B cell (primary cell): ENCODE data around the gene C6orf47. TPM values are rescaled to one million over a fixed set of nuclear protein-coding genes. Genes with fewer than 3 reads are reported as not detected.

Source experiments
- ATAC-seq: fragments of 200-7000 bp; cut with Tn5 transposase; one replicate; pipeline ENCODE4 v1.10.0; 2021; ENCODE audit warnings: low read depth, mild to moderate bottlenecking, moderate number of reproducible peaks, moderate library complexity
- CTCF ChIA-PET: fragments of 350-600 bp; sonication (Branson Sonifier 250); formaldehyde crosslinking; loops from one replicate; lab custom pipeline; 2021; ENCODE audit warnings: antibody characterized with exemption, inconsistent platforms; lab: Charles Lee
- POLR2A ChIA-PET: fragments of 350-600 bp; sonication (Branson Sonifier 250); formaldehyde crosslinking; loops from one replicate; lab custom pipeline; 2021; ENCODE audit warnings: antibody characterized with exemption; lab: Charles Lee
- DNase-seq: peaks from one replicate; pipeline ENCODE4 v3.0.0; 2013
- H2AFZ ChIP-seq: 2 replicates; pipeline ENCODE4 v1.6.1; 2012; ENCODE audit warnings: mild to moderate bottlenecking, low read depth, low read length; ENCODE audit not compliant: insufficient read depth, poor library complexity, severe bottlenecking
- H3K27ac ChIP-seq, 2 donors: 1 replicate in 1 of 2; 2 replicates in 1 of 2; pipeline ENCODE4 v1.5.1; 2012 to 2013; ENCODE audit warnings: low read length in 2 of 2, mild to moderate bottlenecking in 2 of 2, moderate library complexity in 1 of 2
- H3K27me3 ChIP-seq, 4 experiments: fragments of 200-600 bp in 1 of 4; sonication (generic) in 1 of 4; replicated peaks in 1 of 4; 1 replicate in 2 of 4; 2 replicates in 2 of 4; pipeline versions ENCODE4 v1.6.1 to v1.7.0; 2013 to 2016; ENCODE audit warnings: low read length in 3 of 4, mild to moderate bottlenecking in 2 of 4, mixed read lengths in 1 of 4, moderate library complexity in 1 of 4; ENCODE audit not compliant: insufficient read depth in 4 of 4, control insufficient read depth in 3 of 4; ENCODE audit errors: control extremely low read depth in 1 of 4
- H3K36me3 ChIP-seq, 2 experiments: replicated peaks in 1 of 2; 1 replicate in 1 of 2; 2 replicates in 1 of 2; pipeline versions ENCODE4 v1.6.1 to v1.7.1; 2013; ENCODE audit warnings: low read length in 1 of 2; ENCODE audit not compliant: insufficient read depth in 2 of 2, control insufficient read depth in 1 of 2; ENCODE audit errors: control extremely low read depth in 1 of 2, extremely low read depth in 1 of 2
- H3K4me1 ChIP-seq, 2 donors: fragments of 200-600 bp in 1 of 2; sonication (generic) in 1 of 2; 1 replicate in 1 of 2; 2 replicates in 1 of 2; pipeline versions ENCODE4 v1.5.1 to v1.6.1; 2013 to 2017; ENCODE audit warnings: low read length in 2 of 2; ENCODE audit not compliant: control insufficient read depth in 2 of 2, insufficient read depth in 2 of 2
- H3K4me2 ChIP-seq: replicated peaks from 2 replicates; pipeline ENCODE3; 2012; ENCODE audit warnings: mild to moderate bottlenecking, low read depth, low read length; ENCODE audit not compliant: poor library complexity, severe bottlenecking
- H3K4me3 ChIP-seq, 5 experiments: fragments of 200-600 bp in 1 of 5; sonication (generic) in 1 of 5; 1 replicate in 3 of 5; 2 replicates in 2 of 5; pipeline versions ENCODE4 v1.5.1 to v1.7.0; 2011 to 2016; ENCODE audit warnings: low read length in 4 of 5, mild to moderate bottlenecking in 4 of 5, low read depth in 2 of 5, control low read depth in 1 of 5, moderate library complexity in 1 of 5; ENCODE audit not compliant: insufficient read depth in 1 of 5; ENCODE audit errors: control extremely low read depth in 1 of 5, extremely low read depth in 1 of 5
- H3K79me2 ChIP-seq: fragments of 200-600 bp; sonication (generic); one replicate; pipeline ENCODE4 v1.6.0; 2016; ENCODE audit warnings: low read length; ENCODE audit not compliant: control insufficient read depth, insufficient read depth
- H3K9ac ChIP-seq: fragments of 200-600 bp; sonication (generic); 2 replicates; pipeline ENCODE4 v1.6.1; 2017; ENCODE audit warnings: mild to moderate bottlenecking, low read length, moderate library complexity
- H3K9me3 ChIP-seq, 3 donors: one replicate each; pipeline versions ENCODE4 v1.6.1 to v1.7.1; 2013; ENCODE audit warnings: low read length in 2 of 3; ENCODE audit not compliant: control insufficient read depth in 2 of 3, insufficient read depth in 1 of 3; ENCODE audit errors: control extremely low read depth in 1 of 3
- H4K20me1 ChIP-seq: 2 replicates; pipeline ENCODE4 v1.6.0; 2012; ENCODE audit warnings: mild to moderate bottlenecking, low read length; ENCODE audit not compliant: insufficient read depth, control insufficient read depth, poor library complexity, severe bottlenecking
- H3K27ac Mint-ChIP-seq: one replicate; pipeline ENCODE4 v1.8.0; 2021; ENCODE audit warnings: mixed read lengths
- H3K27me3 Mint-ChIP-seq: one replicate; pipeline ENCODE4 v1.8.0; 2021; ENCODE audit warnings: mixed read lengths
- H3K4me1 Mint-ChIP-seq: one replicate; pipeline ENCODE4 v1.8.0; 2021; ENCODE audit warnings: mixed read lengths
- H3K4me3 Mint-ChIP-seq: one replicate; pipeline ENCODE4 v1.8.0; 2021; ENCODE audit warnings: mixed read lengths
- H3K9me3 Mint-ChIP-seq: one replicate; pipeline ENCODE4 v1.8.0; 2022; ENCODE audit warnings: mixed read lengths; ENCODE audit not compliant: insufficient read depth
- EZH2 ChIP-seq: IDR thresholded peaks from 2 replicates; pipeline ENCODE4 v1.6.1; 2012; ENCODE audit warnings: borderline replicate concordance, low read depth, mild to moderate bottlenecking, moderate library complexity, low read length; ENCODE audit not compliant: insufficient read depth, poor library complexity, severe bottlenecking
- WGBS: methylation state at CpG from one replicate; pipeline ENCODE4 v1.1.5; 2013; ENCODE audit warnings: missing lambda C conversion rate; ENCODE audit not compliant: insufficient coverage; 5-methylcytosine and 5-hydroxymethylcytosine counted together
- intact Hi-C: fragments of 100-400 bp; cut with micrococcal nuclease; formaldehyde crosslinking; loops from one replicate; pipeline ENCODE4 v1.10.0; 2022
- polyA plus RNA-seq: library from polyadenylated mRNA; depleted of rRNA; stranded (reverse); fragments of >200 nt; gene quantifications from 2 replicates; pipeline ENCODE4 v1.2.3, GENCODE V29; 2012
- total RNA-seq, 2 donors: library from RNA; stranded (reverse); fragments of 120-200 nt in 1 of 2; gene quantifications; 1 replicate in 1 of 2; 2 replicates in 1 of 2; pipeline versions ENCODE4 v1.2.3 to v1.2.4, GENCODE V29; 2013 to 2022
- TF ChIP-seq, protein P1 (sequence below): fragments of 200-600 bp; IDR thresholded peaks from one replicate; pipeline ENCODE4 v1.8.0; 2022; ENCODE audit warnings: antibody characterized with exemption, mild to moderate bottlenecking

Gene C6orf47
- total and polyA plus RNA-seq, 2 donors (not counting 1 experiment from before 2014, with no cell fraction given): 7.6 to 34.0 TPM

DNA sequence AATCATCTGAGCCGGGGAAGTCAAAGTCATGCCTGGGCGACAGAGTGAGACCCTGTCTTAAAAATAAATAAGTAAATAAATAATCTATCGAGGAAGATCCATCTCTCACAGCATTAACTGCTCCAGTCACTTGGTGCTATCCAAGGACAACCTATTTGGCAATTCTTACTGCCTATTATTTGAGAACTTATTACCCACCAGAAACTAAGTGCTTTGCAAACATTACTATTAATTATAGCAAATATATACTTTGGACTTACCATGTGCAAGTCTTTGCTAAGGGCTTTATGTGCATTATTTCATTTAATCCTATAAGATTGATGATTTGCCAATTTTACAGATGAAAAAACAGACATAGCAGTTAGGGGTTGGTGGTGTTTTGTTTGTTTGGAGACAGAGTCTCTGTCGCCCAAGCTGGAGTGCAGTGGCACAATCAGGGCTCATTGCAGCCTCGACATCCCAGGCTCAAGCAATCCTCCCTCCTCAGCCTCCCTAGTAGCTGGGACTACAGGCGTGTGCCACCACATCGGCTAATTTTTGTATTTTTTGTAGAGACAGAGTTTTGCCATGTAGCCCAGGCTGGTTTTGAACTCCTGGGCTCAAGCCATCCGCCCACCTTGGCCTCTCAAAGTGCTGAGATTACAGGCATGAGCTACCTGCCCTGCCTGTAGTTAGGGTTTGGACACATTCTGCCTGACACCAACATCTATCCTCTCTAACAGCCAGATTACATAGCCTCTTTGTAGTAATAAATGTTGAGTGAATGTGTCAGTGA is 5.8 kb downstream of the C6orf47 start:
- no peak overlapping the region for H3K4me3 Mint-ChIP-seq
- no peak overlapping the region for H3K27ac Mint-ChIP-seq
- ChIA-PET POLR2A (interaction anchor here (0.6 to 1.3 kb wide), 2 partner anchors 10 to 31 kb away, joined by 3 to 6 read pairs; partner anchors contain the start of gene GPANK1), CTCF (interaction anchor here (1.3 to 1.9 kb wide), 3 partner anchors 57 to 175 kb away, joined by 3 to 4 read pairs (median 4); no protein-coding TSS in a partner anchor)
- ATAC-seq (no peak), DNase-seq (no peak)
- Histone ChIP-seq H3K27ac (no peak overlapping the region), H3K36me3 (peaks cover 0 to 27% of the 10 kb centered on the region in 2 experiments), H3K4me2 (no peak overlapping the region), H3K9ac (no peak overlapping the region), H2AFZ (no peak overlapping the region), H3K27me3 (no peaks in the 10 kb centered on the region), H4K20me1 (peaks cover 23% of the 10 kb centered on the region), H3K9me3 (no peaks in the 10 kb centered on the region), H3K79me2 (peaks cover 88% of the 10 kb centered on the region), H3K4me3 (no peak overlapping the region), H3K4me1 (peaks cover 39 to 45% of the 10 kb centered on the region in 2 donors)
- H3K27me3 Mint-ChIP-seq: no peaks in the 10 kb centered on the region
- intact Hi-C loops: loop anchor here (5.0 to 10.0 kb wide), 2 partner anchors 543 to 1440 kb away; partner anchors contain the start of gene TRIM26
- H3K4me1 Mint-ChIP-seq: peaks cover 60% of the 10 kb centered on the region
- no peaks in the 10 kb centered on the region for H3K9me3 Mint-ChIP-seq
- WGBS: 93% methylated on average over 3 of the region's 8 CpGs
- TF ChIP-seq, protein P1, sequence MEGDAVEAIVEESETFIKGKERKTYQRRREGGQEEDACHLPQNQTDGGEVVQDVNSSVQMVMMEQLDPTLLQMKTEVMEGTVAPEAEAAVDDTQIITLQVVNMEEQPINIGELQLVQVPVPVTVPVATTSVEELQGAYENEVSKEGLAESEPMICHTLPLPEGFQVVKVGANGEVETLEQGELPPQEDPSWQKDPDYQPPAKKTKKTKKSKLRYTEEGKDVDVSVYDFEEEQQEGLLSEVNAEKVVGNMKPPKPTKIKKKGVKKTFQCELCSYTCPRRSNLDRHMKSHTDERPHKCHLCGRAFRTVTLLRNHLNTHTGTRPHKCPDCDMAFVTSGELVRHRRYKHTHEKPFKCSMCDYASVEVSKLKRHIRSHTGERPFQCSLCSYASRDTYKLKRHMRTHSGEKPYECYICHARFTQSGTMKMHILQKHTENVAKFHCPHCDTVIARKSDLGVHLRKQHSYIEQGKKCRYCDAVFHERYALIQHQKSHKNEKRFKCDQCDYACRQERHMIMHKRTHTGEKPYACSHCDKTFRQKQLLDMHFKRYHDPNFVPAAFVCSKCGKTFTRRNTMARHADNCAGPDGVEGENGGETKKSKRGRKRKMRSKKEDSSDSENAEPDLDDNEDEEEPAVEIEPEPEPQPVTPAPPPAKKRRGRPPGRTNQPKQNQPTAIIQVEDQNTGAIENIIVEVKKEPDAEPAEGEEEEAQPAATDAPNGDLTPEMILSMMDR: no peak
- TF ChIP-seq EZH2: no peak
